HG02588 (cell line): ENCODE results near the gene PSMD2.

Source experiments
- ATAC-seq: cut with Tn5 transposase; IDR thresholded peaks from one replicate; pipeline ENCODE4 v1.9.1; 2021; ENCODE audit warnings: mild to moderate bottlenecking, moderate library complexity; ENCODE audit not compliant: unreplicated experiment

The PSMD2 gene

DNA sequence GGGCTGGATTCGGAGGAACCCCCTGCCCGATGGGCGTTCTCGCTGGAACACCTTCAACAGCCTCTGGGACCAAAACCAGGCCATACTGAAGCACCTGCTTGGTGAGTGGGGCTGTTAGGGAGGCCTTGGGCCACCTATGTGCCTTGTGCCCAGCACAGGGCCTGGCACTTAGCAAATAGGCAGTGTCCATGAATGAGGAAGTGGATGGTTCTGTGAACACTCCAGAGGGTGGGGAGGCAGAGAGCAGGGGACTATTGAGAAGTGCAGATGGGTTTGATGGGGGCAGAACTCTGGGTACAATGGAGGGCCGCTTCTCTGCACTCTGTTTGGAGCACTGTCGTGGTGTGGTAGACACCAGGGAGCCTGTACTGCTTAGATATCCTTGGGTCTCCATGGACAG, 21.7 kb upstream of the PSMD2 start:
- ATAC-seq, result no peak

DNA sequence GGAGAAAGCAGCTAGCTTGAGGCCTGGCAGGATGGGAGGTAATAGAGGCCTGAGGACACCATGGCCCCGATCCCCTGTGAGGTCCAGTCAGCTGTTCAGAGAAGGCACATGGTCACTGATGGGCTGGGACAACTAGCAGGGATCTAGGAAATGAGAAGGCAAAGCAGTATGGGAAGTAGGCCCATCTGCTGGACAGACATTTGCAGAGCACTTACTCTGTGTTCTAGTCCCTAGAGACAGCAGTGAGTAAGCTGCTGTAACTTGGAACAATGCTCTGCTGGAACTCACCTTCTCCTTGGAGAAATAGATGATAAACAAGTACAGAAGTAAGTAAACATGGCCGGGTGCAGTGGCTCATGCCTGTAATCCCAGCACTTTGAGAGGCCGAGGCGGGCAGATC, 16.1 kb upstream of the PSMD2 start:
- no peak for ATAC-seq

DNA sequence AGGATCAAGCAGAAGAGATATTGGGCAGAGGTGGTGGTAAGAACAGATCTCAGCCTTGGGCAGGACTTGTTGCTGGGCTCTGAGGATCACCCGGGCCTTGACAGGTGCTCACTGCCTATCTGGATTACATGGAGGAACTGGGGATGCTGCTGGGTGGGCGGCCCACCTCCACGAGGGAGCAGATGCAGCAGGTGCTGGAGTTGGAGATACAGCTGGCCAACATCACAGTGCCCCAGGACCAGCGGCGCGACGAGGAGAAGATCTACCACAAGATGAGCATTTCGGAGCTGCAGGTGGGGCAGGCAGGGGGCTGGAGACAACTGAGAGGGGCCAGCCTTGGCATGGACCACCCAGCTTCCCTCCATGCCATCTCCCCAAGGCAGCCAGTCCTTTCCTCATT, 15.4 kb upstream of the PSMD2 start:
- no peak for ATAC-seq

DNA sequence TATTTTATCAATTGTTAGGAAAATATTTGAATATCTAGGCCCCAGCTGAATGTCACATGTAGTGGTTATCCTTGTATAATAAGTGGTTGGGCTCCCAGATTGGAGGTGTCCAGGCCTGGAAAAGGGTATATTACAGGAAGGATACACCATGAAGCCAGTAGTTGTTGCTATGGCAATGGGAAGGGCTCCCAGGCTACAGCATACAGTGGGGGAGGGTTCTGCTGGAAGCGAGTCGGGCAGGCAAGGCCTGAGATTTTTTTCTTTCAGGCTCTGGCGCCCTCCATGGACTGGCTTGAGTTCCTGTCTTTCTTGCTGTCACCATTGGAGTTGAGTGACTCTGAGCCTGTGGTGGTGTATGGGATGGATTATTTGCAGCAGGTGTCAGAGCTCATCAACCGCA, 14.3 kb upstream of the PSMD2 start:
- no peak for ATAC-seq

DNA sequence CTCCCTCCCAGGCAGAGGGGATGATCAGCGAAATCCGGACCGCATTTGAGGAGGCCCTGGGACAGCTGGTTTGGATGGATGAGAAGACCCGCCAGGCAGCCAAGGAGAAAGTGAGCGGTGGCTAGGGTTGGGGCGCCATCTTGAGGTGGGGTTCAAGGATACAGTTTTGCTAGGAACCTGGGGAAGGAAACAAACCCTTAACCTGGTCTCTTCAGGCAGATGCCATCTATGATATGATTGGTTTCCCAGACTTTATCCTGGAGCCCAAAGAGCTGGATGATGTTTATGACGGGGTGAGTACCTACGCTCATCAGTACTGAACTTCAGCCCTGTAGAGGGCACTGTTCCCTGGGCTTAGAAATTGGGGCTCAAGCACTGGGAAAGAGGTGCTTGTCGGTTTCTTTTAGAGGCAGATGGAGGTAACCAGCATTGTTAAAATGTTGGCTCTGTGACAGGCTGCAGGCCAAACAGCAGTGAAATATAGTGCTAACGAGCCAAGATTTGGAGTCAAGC, 9.6 kb upstream of the PSMD2 start:
- no peak for ATAC-seq

DNA sequence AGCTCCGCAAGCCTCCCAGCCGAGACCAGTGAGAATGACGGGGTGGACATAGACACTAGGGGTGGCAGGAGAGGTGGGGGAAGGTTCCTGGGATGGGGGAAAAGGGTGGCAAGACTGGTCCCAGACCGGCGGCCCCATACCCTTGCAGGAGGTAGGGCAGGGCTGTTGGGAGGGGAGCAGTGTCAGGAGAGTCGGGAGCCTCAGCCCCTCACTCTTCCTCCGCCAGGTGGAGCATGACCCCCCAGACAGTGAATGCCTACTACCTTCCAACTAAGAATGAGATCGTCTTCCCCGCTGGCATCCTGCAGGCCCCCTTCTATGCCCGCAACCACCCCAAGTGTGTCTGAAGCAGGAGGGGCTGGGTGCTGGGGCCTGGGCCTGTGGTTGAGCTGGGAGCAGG, 8.7 kb upstream of the PSMD2 start:
- no peak for ATAC-seq

DNA sequence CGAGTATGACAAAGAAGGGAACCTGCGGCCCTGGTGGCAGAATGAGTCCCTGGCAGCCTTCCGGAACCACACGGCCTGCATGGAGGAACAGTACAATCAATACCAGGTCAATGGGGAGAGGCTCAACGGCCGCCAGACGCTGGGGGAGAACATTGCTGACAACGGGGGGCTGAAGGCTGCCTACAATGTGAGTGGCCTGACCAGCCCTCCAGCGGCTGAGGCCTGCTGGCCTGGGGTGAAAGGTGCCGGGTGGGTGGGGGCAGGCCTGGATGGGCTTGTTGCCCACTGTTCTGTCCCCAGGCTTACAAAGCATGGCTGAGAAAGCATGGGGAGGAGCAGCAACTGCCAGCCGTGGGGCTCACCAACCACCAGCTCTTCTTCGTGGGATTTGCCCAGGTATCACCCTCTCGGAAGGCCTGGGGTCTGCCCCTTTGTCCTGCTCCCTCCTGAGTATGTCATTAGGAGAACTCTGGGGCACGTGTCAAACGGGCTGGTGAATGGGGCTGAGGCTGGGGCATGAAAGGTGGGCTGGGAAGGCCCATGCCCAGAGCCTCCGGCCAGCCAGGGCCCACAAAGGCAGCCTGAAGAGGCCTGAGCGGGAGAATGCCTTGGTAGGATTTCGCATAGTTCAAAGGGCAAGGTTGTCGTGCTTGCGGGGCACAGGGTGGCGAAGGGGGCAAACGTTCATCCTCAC, 7.8 kb upstream of the PSMD2 start:
- no peak for ATAC-seq

DNA sequence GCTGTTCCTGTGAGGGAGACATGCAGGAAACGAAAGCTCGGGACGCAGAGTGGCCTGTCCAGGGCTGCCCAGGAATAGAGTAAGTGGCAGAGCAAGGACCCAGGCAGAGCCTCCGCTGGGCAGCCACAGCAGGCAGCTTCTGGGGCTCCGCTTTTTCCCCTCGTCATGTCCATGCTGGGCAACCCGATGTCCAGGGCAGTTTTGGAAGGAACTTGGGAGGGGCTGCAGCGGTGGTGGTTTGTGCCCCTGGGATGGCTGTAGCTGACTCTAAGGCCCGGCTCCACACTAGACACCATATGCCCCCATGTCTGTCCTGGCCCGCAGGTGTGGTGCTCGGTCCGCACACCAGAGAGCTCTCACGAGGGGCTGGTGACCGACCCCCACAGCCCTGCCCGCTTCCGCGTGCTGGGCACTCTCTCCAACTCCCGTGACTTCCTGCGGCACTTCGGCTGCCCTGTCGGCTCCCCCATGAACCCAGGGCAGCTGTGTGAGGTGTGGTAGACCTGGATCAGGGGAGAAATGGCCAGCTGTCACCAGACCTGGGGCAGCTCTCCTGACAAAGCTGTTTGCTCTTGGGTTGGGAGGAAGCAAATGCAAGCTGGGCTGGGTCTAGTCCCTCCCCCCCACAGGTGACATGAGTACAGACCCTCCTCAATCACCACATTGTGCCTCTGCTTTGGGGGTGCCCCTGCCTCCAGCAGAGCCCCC, 7.1 kb upstream of the PSMD2 start:
- no peak for ATAC-seq

DNA sequence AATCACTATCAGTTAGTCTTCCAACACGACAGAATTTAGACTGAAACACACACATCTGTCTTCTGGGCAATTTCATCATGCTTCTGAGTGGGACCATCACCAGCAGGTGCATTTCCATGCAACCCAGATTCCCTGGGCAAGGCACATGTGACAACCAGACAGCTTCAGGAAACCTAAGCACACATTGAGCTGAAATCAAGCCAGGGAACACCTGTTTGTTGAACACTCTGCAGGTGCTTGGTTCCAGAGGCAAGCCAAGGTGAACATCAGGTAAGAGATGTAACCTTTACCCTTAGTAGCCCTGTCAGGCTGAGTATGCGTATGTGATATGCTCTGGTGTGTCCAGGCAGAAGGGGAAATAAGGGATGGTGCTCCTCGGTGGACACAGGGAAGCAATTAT, 3.3 kb upstream of the PSMD2 start:
- ATAC-seq, result no peak

DNA sequence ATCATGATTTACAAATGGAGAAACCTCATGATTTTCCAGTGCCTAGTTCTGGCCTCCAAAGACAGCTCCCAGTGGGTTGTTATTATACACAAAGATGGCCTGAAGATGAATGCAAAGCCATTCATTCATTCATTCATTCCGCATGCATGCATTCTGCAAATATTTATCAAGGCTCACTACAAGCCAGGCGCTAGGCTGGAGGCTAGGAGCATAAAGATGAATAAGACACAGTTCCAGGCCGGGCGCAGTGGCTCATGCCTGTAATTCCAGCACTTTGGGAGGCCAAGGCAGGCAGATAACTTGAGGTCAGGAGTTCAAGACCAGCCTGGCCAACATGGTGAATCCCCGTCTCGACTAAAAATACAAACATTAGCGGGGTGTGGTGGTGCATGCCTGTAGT, 2.4 kb upstream of the PSMD2 start:
- no peak for ATAC-seq

DNA sequence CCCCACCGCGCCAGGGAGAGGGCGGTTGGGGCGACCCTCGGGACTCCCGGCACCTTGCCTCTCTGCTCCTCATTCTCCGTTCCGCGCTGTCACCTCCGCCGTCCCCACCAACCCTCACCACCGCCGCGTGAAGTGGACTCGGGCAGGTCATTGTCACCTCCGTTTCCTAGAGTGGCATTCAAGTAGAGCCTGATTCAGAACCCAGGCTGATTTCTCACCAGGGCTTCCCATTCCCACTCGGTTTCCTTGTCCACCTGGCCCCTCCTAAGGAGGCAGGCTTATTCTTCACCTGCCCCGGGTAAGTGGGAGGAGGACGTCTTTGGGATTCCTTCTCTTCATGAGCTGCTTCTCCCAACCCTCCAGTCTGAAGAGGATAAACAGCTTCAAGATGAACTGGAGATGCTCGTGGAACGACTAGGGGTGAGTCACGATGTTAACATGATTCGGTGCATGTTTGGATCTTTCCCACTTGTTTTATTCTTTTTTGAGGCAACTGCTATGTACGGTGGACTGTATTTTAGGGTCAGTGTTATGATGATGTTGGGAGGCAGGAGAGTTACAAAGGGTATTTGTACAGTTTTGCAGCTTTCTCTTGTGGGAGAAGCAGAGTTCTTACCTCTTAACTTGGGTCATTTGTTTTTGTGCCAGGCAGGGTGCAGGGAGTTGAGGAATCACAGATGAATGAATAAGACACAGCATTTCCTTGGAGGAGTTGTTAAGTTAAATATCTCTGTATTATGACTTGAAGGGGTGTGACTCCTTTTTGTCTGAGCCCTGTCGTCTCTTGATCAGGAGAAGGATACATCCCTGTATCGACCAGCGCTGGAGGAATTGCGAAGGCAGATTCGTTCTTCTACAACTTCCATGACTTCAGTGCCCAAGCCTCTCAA, 692 bp downstream of the PSMD2 start:
- ATAC-seq, result no peak

DNA sequence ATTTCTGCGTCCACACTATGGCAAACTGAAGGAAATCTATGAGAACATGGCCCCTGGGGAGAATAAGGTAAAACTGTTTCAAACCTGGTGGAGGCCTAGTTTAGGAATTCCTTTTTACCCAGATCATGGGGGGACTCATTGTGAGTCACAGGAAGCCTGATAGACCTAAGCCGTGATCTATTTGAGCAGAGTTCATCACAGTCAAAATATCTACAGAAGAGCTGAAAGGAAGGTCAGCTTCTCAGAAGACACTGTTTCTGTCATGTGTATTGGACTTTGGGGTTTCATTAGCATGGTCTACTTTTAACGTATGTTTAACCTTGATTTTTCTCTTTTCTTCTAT, 1.3 kb downstream of the PSMD2 start:
- ATAC-seq, result no peak

DNA sequence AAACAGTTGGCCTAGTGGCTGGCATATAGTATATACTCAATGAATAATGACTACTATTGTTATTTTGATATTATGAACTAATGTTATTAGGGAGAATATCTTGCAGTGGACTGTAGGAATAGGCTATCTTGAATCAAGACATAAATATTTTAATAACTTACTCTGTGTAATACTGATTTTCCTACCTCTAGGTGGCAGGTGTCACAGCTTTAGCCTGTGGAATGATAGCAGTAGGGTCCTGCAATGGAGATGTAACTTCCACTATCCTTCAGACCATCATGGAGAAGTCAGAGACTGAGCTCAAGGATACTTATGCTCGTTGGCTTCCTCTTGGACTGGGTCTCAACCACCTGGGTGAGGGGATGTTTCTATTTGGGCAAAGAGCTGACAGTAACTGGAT, 6.5 kb downstream of the PSMD2 start:
- no peak for ATAC-seq

DNA sequence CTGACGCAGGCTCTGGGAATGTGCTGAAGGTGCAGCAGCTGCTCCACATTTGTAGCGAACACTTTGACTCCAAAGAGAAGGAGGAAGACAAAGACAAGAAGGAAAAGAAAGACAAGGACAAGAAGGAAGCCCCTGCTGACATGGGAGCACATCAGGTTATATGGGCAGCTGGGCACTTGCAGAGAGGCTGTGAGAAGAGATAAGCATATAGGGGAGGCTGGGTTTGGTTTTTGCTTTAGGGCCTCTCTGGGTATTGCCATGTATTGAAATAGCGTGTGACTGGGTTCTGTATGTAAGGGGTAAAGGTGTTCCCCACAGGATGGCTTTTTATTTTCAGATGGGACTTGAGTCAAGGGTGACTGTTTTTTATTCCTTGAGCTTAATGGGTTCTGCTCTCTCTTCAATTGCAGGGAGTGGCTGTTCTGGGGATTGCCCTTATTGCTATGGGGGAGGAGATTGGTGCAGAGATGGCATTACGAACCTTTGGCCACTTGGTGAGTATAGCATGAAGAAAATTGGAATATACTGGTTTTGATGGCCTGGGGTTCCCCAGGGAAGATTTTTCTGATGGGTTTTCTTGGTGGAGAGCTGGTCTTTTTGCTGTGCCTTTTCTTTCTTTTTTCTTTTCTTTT, 7.4 kb downstream of the PSMD2 start:
- ATAC-seq, result no peak

DNA sequence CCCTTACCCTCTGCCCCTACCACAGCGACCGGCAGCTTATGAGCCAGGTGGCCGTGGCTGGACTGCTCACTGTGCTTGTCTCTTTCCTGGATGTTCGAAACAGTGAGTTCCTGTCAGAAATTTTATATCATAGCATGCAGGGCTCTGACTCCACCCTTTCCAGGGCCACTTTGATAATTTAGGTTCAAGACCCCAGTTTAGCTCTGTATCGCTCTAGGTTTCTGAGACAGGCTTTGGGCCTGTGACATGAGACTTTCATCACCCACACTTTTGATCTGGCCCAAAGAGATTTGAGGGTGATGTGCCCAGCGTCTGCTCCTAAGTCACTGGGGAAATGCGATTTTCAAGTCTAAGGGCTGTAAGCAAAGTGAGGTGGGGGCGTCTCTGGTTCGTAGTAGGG, 8.9 kb downstream of the PSMD2 start:
- no peak for ATAC-seq

DNA sequence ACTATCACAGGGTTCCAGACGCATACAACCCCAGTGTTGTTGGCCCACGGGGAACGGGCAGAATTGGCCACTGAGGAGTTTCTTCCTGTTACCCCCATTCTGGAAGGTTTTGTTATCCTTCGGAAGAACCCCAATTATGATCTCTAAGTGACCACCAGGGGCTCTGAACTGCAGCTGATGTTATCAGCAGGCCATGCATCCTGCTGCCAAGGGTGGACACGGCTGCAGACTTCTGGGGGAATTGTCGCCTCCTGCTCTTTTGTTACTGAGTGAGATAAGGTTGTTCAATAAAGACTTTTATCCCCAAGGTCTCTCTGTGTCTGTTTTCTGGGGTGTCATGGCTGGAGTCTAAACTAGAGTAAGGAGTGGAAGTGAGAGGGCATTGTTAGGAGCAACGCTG, 9.7 kb downstream of the PSMD2 start:
- no peak for ATAC-seq

DNA sequence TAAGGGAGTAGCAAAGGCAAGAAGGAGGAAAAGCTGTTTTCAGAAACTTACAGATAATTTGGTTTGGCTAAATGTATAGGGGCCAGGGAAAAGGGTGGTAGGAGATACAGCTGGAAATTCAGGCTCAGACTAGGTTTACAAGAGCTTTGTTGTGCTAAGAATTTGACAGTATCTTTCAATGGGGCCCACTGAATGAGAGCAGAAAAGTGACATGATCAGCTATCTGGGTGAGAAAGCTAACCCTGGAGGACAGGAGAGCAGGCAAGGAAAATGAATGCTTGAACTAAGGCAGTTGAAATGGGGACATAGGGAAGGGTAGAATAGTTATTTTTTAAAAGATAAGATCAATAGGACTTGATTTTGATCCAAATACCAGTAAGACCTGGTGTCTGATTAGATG, 12.6 kb downstream of the PSMD2 start:
- ATAC-seq, result no peak

DNA sequence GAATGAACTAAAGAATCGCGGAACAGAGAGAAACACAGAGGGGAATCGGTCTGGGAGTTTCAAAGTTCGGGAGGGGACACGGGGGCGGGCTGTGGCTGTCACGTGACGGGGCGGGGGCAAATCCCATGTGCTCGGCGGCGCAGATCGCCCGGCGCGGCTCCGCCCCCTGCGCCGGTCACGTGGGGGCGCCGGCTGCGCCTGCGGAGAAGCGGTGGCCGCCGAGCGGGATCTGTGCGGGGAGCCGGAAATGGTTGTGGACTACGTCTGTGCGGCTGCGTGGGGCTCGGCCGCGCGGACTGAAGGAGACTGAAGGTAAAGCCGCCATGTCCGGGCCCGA, 15.3 kb downstream of the PSMD2 start, which contains the start of gene EIF4G1:
Gene EIF4G1, plus strand, starts transcription at position 244 of the 337 bp plus-strand sequence. CDS start 1,191 bp downstream, outside the sequence.
- peak; percentile 82 for ATAC-seq

DNA sequence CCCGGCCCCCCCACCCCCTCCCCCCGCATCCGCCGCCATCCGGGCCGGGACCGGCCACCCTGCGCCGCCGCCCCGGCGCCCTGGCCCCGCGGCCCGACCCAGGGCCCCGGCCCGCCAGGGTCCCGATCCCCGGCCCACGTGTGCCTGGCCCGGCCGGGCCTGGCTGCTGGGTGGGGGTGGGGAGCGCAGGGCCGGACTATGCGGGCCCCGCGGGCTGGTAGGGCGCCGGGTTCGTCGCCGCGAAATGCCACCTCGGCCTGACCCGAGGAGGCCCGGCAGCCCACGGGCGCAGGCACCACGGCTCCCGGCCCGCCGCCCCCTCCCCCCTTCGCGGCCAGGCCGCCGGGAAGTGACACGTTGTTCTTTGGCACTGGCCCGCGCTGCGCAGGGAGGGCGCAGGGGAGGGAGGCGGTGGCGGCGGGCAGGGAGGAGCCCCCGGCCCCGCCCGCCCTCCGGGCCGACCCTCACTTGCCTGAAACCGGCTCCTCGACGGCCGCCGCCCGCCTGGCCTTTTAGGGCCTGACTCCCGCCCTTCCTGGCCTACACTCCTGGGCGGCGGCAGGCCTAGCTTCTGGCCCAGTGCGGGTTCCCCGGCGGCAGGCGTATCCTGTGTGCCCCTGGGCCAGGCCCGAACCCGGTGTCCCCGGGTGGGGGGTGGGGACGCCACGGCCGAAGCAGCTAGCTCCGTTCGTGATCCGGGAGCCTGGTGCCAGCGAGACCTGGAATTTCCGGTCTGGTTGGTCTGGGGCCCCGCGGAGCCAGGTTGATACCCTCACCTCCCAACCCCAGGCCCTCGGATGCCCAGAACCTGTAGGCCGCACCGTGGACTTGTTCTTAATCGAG, 15.9 kb downstream of the PSMD2 start:
- peak; percentile 44 for ATAC-seq

DNA sequence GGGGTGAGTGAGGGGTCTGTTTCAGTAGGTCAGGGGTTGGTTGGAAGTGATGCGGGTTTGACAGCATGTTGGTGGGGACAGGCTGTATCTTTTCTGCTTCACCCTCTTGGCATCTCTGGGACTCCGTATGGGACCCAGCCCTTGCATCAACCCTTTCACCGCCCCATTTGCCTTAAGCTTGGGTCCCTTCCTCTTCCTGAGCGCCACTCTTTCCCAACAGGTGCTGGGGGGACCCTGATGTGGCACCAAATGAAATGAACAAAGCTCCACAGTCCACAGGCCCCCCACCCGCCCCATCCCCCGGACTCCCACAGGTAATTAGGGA, 16.5 kb downstream of the PSMD2 start:
- ATAC-seq, result no peak
